Brain microvascular endothelial cell (primary cell): Measurements from ENCODE around the gene CUTC.

Experiments used
- DNase-seq: peaks from one replicate; pipeline ENCODE4 v3.0.0-alpha.2; 2020
- H3K27ac ChIP-seq: fragments of 250-450 bp; sonication (Bioruptor Pico); 2 replicates; pipeline ENCODE4 v1.5.1; 2020; ENCODE audit warnings: mild to moderate bottlenecking, moderate library complexity
- H3K27me3 ChIP-seq: fragments of 250-450 bp; sonication (Bioruptor Pico); replicated peaks from 2 replicates; pipeline ENCODE4 v1.5.1; 2020; ENCODE audit warnings: mild to moderate bottlenecking
- H3K36me3 ChIP-seq: fragments of 250-450 bp; sonication (Bioruptor Pico); replicated peaks from 2 replicates; pipeline ENCODE4 v1.5.1; 2020; ENCODE audit warnings: mild to moderate bottlenecking
- H3K4me3 ChIP-seq: 2 replicates; pipeline ENCODE4 v1.5.1; 2011; ENCODE audit warnings: low read depth, mild to moderate bottlenecking, control low read depth, low read length, moderate library complexity
- in situ Hi-C: cut with HindIII; loops from 2 replicates; pipeline ENCODE4 v1.10.0; 2017; ENCODE audit warnings: low sequenced_read_pairs, low pct_ligation_motif_present
- TF ChIP-seq, protein P1 (sequence below): IDR thresholded peaks from 2 replicates; pipeline ENCODE4 v1.5.1; 2011; ENCODE audit warnings: low read depth, mild to moderate bottlenecking, moderate library complexity, low read length, control low read depth, inconsistent platforms; ENCODE audit errors: missing control alignments

The CUTC gene, protein sequence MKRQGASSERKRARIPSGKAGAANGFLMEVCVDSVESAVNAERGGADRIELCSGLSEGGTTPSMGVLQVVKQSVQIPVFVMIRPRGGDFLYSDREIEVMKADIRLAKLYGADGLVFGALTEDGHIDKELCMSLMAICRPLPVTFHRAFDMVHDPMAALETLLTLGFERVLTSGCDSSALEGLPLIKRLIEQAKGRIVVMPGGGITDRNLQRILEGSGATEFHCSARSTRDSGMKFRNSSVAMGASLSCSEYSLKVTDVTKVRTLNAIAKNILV

DNA sequence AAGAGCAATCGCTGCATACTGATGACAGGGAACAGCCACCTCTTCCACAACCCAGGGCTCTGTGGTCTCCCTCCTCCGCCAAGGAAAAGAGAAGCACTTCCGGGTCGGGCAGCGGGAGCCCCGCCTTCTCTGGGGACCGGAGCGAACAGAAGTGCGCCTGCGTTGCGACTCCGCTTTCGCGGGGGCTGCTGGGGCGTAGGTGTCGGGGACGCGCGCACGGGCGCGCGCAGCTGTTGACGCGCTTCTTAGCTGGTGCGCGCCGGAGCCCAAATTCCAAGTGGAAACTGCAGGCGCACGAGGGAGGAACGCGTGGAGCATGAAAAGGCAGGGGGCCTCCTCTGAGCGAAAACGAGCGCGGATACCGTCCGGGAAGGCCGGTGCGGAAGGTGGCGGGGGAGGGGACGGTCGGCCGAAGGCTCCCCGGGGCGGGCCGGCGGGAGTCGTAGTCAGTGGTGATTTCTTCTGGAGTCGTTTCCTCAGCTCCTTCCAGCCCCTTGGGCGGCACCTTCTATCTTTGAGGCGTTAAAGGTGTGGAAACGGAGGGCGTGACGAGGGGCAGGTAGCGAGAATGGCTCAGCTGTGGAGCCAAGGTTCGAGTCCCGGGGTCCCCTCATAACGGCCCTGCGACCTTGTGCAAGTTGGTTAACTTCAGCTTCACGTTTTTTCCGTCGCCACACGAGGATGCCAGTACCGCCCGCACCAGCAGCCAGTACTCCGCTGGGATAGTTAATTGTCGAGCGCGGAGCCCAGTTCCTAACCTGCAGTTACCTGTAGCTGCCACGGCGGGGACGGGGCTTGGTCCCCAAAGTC is at the start of gene CUTC, which contains the start of gene COX15:
Gene CUTC, plus strand, starts transcription at position 202 of the 810 bp plus-strand sequence. Its CDS starts 115 bp downstream, at position 317.
Gene COX15, minus strand, starts transcription at position 95 of the 810 bp plus-strand sequence. Its CDS starts 78 bp downstream, at position 17.
- H3K36me3 ChIP-seq, result peaks cover 2% of the 10 kb centered on the region
- peak; percentile 91 for DNase-seq
- in situ Hi-C loops, result no loop called here
- H3K27me3 ChIP-seq, result no peaks in the 10 kb centered on the region
- TF ChIP-seq, protein P1, sequence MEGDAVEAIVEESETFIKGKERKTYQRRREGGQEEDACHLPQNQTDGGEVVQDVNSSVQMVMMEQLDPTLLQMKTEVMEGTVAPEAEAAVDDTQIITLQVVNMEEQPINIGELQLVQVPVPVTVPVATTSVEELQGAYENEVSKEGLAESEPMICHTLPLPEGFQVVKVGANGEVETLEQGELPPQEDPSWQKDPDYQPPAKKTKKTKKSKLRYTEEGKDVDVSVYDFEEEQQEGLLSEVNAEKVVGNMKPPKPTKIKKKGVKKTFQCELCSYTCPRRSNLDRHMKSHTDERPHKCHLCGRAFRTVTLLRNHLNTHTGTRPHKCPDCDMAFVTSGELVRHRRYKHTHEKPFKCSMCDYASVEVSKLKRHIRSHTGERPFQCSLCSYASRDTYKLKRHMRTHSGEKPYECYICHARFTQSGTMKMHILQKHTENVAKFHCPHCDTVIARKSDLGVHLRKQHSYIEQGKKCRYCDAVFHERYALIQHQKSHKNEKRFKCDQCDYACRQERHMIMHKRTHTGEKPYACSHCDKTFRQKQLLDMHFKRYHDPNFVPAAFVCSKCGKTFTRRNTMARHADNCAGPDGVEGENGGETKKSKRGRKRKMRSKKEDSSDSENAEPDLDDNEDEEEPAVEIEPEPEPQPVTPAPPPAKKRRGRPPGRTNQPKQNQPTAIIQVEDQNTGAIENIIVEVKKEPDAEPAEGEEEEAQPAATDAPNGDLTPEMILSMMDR, result peak; percentile 46
- H3K27ac ChIP-seq, result peak within 1 kb of the TSS; percentile 58
- H3K4me3 ChIP-seq, result peak within 1 kb of the TSS; percentile 99

DNA sequence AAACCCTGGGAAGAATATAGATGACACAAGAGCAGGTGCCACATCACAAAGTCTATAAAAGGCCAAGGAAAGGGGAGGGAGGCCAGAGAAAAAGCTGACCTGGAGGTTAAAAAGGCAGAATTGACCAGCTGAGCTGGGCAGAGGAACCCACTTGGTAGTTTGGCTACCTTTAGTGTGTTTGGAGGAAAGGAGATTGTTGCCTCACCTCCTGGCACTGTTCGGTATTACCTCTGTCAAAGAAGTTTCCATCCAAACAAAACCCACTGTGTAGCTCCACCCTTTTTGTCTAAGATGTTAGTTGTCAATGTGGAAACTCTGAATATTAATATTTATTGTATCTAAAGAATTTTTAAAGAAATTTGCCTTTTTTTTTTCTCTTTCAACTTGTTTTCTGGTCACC is 49.3 kb upstream of the CUTC start:
- Histone ChIP-seq H3K36me3 (peaks cover 38% of the 10 kb centered on the region), H3K4me3 (no peak overlapping the region), H3K27ac (no peak overlapping the region), H3K27me3 (no peaks in the 10 kb centered on the region)
- TF ChIP-seq, protein P1, result peak; percentile 39
- DNase-seq, result no peak
- in situ Hi-C loops, result no loop called here

DNA sequence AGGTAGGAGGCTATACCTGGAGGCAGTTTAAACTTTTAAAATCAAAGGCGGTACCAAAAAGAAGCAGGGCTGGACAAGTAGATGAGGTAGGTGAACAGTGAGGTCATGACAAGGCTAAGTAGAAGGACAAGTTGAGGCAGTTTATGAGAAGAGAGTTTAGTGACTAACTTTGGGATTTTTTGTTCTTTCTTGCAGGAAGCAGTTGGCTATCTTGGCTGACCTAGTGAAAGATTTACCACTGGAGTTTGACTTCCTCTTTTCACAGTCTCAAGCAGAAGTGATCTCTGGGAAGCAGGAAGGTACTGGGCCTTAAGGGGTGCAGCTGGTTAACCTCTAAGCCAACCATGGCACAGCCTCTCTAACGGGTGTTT is 46.5 kb upstream of the CUTC start:
- in situ Hi-C loops, result no loop called here
- TF ChIP-seq, protein P1, result no peak
- H3K27me3 ChIP-seq, result no peaks in the 10 kb centered on the region
- H3K4me3 ChIP-seq, result no peak overlapping the region
- peaks cover 25% of the 10 kb centered on the region for H3K36me3 ChIP-seq
- no peak overlapping the region for H3K27ac ChIP-seq
- no peak for DNase-seq

DNA sequence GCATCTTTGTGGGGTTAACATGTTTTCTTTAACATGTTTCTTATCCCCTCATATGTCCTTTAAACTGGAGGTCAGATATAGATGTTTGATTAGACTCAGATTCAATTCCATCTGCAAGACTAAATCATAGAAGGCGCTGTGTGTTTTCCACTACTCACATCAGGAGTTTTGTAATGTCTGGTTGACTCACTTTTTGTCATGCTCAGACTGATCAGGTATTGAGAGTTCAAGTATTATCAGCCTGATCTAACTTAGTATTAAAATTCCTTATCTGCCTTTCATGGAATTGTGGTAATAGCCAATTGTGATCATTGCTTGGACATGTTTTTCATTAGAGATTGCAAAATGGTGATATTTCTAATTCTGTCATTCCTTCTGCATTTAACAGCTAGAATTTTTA is 42.6 kb upstream of the CUTC start:
- in situ Hi-C loops, result no loop called here
- Histone ChIP-seq H3K27me3 (no peaks in the 10 kb centered on the region), H3K4me3 (no peak overlapping the region), H3K27ac (no peak overlapping the region), H3K36me3 (peaks cover 31% of the 10 kb centered on the region)
- TF ChIP-seq, protein P1, result no peak
- no peak for DNase-seq

DNA sequence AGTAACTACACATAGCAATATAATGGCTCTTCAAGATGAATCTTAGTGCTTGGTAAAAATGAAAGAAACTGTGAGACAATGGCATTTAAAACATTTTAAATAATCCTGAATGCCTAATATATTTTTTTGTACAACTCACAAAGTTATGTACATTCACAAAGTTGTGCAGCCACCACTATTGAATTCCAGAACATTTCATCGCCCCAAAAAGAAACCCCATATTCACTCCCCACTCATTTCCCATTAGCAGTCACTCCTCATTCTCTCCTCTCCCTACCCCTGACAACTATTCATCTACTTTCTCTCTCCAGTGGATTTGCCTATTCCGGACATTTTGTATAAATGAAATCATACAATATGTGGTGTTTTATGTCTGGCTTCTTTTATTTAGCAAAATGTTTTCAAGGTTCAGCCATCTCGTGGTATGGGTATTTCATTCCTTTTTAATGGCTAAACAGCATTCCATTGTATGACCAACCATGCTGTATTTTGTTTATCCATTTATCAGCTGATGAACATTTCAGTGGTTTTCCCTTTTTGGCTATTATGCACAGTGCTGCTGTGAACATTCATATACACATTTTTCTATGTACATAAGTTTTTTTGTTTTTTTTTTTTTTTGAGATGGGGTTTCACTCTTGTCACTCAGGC is 38.0 kb upstream of the CUTC start:
- H3K27me3 ChIP-seq, result no peaks in the 10 kb centered on the region
- H3K36me3 ChIP-seq, result peaks cover 52% of the 10 kb centered on the region
- peak overlapping the region; percentile 87 for H3K27ac ChIP-seq
- TF ChIP-seq, protein P1, result no peak
- peak; percentile 61 for DNase-seq
- in situ Hi-C loops, result no loop called here
- H3K4me3 ChIP-seq, result no peak overlapping the region
